ENCODE results near the gene LRBA. TPM values are rescaled to one million over a fixed set of nuclear protein-coding genes. Genes with fewer than 3 reads are reported as not detected.

Gene LRBA
- total and polyA plus RNA-seq, 4 donors = 8.2 to 69.8 (median 32.8) TPM

DNA sequence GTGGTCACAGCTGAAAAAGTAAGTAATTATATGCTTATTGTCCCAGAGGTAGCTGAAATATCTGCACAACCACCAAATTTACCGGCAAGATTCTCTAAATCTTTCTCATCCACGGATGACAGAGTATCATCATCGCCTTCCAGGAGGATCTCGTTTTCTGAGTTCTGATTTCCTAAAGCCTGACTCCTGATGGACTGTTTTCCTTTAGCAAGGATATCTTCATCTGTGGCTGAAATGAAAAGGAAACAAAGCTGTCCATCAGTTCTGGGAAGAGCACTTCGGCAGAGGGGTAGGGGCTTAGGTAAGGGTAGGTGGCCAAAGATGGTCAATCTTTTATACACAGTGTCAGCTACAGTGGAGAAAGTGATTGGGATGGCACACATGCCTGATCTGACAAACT lies 424.5 kb downstream of the LRBA start (continued):
- TF ChIP-seq REST (IDR thresholded peaks at IDR 0.05) (no peak), RAD21 (IDR thresholded peaks at IDR 0.05) (no peak), GABPA (IDR thresholded peaks at IDR 0.05 in 1 of 2, conservative IDR thresholded peaks at IDR 0.05 in 1 of 2) (no peak), MAX (IDR thresholded peaks at IDR 0.05) (no peak), JUND (IDR thresholded peaks at IDR 0.05) (no peak), NR2F2 (IDR thresholded peaks at IDR 0.05) (no peak)
- TF ChIP-seq, protein P1, sequence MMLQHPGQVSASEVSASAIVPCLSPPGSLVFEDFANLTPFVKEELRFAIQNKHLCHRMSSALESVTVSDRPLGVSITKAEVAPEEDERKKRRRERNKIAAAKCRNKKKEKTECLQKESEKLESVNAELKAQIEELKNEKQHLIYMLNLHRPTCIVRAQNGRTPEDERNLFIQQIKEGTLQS (IDR thresholded peaks at IDR 0.05) = no peak

DNA sequence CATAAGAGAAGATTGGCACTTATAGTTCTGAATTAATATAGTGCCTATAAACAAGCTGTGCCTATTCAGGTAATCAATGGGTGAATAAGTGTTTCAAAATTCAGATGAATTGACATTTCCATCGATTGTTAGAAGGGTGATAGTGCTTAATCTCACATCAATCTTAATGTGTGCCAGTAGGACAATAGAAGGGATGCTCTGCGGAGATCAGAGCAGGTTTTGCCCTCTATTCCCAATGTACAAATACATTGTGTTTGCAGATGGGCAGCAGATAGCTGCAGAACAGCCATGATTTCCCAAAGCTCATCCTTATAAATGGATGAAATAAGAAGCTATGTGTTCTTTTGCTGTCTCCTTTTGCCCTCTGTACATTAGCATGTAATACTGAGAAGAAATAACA lies 425.9 kb downstream of the LRBA start:
- Histone ChIP-seq H3K27ac (ENCODE audit: low read depth in 1 of 2, low read length in 2 of 2) (no peak overlapping the region), H3K4me3 (ENCODE audit: low read depth in 1 of 3, low read length in 3 of 3) (no peak overlapping the region), H3K9ac (ENCODE audit: low read depth in 1 of 2, low read length in 2 of 2) (no peak overlapping the region), H3K36me3 (ENCODE audit: control insufficient read depth in 4 of 4, insufficient read depth in 3 of 4, low read depth in 1 of 4, low read length in 3 of 4) (peaks cover 0 to 4% (median 1%) of the 10 kb centered on the region in 4 donors), H3K9me3 (ENCODE audit: control insufficient read depth in 4 of 4, low read length in 3 of 4) (no peaks in the 10 kb centered on the region), H3K27me3 (ENCODE audit: control insufficient read depth in 4 of 4, insufficient read depth in 4 of 4, low read length in 3 of 4) (no peaks in the 10 kb centered on the region), H3K4me1 (ENCODE audit: control insufficient read depth in 4 of 4, insufficient read depth in 4 of 4, low read length in 3 of 4) (peaks cover 0 to under 1% (median 0%) of the 10 kb centered on the region in 4 donors)
- WGBS = 84% methylated on average over 2 of the region's 2 CpGs
- TF ChIP-seq REST (IDR thresholded peaks at IDR 0.05) (no peak), SP1 (IDR thresholded peaks at IDR 0.05) (no peak), YY1 (IDR thresholded peaks at IDR 0.05) (no peak), FOXA1 (IDR thresholded peaks at IDR 0.05) (no peak), FOXA2 (IDR thresholded peaks at IDR 0.05) (no peak), RXRA (IDR thresholded peaks at IDR 0.05) (no peak), GABPA (IDR thresholded peaks at IDR 0.05 in 1 of 2, conservative IDR thresholded peaks at IDR 0.05 in 1 of 2) (no peak), ZBTB33 (IDR thresholded peaks at IDR 0.05) (no peak), NR2F2 (IDR thresholded peaks at IDR 0.05) (no peak), MAX (IDR thresholded peaks at IDR 0.05) (no peak), EGR1 (IDR thresholded peaks at IDR 0.05; ENCODE audit: low read depth in 2 of 2) (no peak), HNF4G (IDR thresholded peaks at IDR 0.05) (no peak), RAD21 (IDR thresholded peaks at IDR 0.05) (no peak), HNF4A (conservative IDR thresholded peaks at IDR 0.05) (no peak), JUND (IDR thresholded peaks at IDR 0.05) (no peak), TAF1 (conservative IDR thresholded peaks at IDR 0.05) (no peak)
- TF ChIP-seq, protein P1 (IDR thresholded peaks at IDR 0.05) = no peak
- TF ChIP-seq, protein P2, sequence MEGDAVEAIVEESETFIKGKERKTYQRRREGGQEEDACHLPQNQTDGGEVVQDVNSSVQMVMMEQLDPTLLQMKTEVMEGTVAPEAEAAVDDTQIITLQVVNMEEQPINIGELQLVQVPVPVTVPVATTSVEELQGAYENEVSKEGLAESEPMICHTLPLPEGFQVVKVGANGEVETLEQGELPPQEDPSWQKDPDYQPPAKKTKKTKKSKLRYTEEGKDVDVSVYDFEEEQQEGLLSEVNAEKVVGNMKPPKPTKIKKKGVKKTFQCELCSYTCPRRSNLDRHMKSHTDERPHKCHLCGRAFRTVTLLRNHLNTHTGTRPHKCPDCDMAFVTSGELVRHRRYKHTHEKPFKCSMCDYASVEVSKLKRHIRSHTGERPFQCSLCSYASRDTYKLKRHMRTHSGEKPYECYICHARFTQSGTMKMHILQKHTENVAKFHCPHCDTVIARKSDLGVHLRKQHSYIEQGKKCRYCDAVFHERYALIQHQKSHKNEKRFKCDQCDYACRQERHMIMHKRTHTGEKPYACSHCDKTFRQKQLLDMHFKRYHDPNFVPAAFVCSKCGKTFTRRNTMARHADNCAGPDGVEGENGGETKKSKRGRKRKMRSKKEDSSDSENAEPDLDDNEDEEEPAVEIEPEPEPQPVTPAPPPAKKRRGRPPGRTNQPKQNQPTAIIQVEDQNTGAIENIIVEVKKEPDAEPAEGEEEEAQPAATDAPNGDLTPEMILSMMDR (IDR thresholded peaks at IDR 0.05; ENCODE audit: low read depth, low read length, missing input control) = no peak
- no peak for DNase-seq (ENCODE audit: low spot score)

Data from liver (tissue), 9 donors.